NCI-H2227 treated with DMSO at 0.1 percent for 48 hours (cell line): ENCODE results near the gene CDCA7L.
"Not testable (repeated sequence)": the region's sequence is repeated elsewhere in the genome, so short reads cannot be mapped to it uniquely, and the experiment has no call there.

ENCODE experiments used
- DNase-seq: peaks from one replicate; lab custom pipeline; 2025; lab: John Stamatoyannopoulos, UW

The CDCA7L gene

GRCh38 chr7:21944616-21945453 lies 864 bp downstream of the CDCA7L start:
- DNase-seq: peak; percentile 38

DNA sequence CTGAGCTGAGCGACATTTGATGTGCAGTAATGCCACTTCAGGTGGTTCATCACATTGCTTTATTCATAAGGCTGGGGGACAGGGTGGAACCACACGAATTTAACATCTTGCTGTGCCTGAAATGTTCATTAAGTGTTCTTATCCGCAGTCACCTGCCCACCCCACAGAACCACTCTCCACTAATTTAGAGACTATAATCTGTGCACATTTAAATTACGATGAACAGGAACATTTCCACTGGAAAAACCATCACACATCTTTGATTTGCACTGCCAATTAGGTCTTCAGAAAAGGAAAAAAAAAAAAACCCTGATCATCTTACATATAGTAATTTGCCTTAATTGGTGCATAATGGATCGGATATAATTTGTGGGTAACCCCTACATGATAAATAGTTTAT lies 2.3 kb downstream of the CDCA7L start:
- DNase-seq: no peak

- DNase-seq: peak; percentile 29
Observed at GRCh38 chr7:21942955-21943354, 2.7 kb downstream of the CDCA7L start.

GRCh38 chr7:21941611-21942141 lies 4.0 kb downstream of the CDCA7L start:
- no peak for DNase-seq

- no peak for DNase-seq
Observed at GRCh38 chr7:21939858-21940372, 5.8 kb downstream of the CDCA7L start.

DNA sequence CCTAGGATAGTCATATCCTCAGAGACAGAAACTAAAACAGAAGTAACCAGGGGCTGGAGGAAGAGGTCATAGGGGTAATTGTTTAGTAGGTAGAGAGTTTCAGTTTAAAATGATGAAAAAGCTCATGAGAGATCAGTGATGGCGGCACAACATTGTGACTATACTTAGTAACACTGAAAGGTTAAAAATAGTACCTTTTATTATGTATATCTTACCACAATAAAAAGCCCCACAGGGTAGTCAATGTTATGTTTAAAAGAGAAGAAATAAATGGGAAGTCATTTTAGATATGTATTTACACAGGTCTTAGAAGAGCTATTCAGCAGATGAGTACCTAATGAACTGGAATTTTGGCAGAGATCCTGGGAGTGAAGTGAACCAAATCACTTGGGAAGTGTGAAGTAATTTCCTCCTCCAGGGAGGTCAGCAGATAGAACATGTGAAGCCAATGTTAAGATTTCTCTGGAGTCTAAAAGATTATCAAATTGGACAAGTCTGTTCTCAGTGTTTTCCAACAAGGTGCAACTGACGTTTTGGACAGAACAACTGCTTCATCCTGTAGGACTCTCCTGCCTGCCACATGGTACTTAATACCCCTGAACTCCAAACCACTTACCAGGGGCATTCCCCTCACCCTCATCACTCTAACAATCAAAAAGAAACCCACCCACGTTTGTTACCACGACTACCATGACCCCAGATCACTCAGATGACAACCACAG lies 6.4 kb downstream of the CDCA7L start:
- DNase-seq: no peak

DNA sequence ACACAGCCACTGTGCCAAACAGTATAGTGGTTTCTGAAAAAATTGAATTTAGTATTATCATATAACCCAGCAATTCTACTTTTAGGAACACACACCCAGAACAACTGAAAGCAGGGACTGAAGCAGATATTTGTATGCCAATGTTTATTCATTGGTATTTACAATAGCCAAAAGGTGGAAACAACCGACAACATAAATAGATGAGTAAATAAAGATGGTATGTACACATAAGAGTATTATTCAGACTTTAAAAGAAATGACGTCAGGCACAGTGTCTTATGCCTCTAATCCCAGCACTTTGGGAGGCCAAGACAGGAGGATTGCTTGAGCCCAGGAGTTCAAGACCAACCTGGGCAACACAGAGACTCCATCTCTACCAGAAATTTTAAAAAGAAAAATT lies 7.2 kb downstream of the CDCA7L start:
- DNase-seq: no peak

DNA sequence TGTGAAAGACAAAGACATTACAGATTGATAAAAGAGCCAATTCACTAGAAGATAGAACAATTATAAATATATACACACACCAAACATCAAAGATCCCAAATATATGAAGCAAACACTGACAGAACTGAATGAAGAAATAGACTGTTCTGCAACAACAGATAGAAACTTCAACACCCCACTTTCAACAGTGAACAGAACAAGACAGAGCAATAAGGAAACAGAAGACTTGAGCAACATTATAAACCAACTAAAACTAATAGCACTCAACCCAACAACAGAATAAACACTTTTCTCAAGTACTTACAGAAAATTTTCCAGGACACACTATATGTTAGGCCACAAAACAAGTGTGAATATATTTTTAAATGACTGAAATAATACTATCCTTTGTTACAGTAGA lies 10.9 kb downstream of the CDCA7L start:
- DNase-seq: no peak

GRCh38 chr7:21933293-21933692 lies 12.4 kb downstream of the CDCA7L start:
- not testable (repeated sequence) for DNase-seq

DNA sequence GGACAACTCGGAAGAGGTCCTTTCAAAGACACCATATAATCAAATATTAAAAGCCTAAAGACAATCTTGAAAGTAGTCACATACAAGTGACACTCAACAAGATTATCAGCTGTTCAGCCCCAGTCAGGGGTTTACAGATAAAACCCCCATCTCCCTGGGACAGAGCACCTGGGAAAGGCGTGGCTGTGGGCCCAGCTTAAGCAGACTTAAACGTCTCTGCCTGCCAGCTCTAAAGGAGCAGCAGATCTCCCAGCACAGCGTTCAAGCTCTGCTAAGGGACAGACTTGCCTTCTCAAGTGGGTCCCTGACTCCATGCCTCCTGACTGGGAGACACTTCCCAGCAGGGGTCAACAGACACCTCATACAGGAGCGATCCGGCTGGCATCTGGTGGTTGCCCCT lies 18.0 kb downstream of the CDCA7L start:
- DNase-seq: no peak

GRCh38 chr7:21926448-21926847 lies 19.3 kb downstream of the CDCA7L start:
- DNase-seq: no peak

GRCh38 chr7:21923658-21924057 lies 22.0 kb downstream of the CDCA7L start:
- peak; percentile 79 for DNase-seq

- no peak for DNase-seq
Observed at GRCh38 chr7:21922605-21923004, 23.1 kb downstream of the CDCA7L start.

DNA sequence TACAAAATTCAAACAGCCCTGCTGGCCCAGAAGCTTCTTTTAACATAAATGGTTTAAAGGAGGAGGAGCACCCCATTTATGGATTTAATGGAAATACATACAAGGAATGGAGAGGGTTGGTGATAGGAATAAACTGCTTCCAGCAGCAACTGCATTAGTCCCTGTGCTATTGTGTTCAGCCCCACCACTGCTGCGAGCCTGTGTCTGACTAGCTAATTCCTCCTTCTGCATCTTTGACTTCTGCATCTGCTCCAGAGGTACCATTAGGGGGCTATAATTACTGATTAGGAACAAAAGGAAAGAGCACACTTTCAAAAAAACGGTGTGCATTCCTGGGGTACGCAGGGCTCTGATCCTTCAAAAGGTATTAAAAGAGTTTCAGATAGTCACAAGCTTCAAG lies 24.8 kb downstream of the CDCA7L start:
- peak; percentile 39 for DNase-seq

DNA sequence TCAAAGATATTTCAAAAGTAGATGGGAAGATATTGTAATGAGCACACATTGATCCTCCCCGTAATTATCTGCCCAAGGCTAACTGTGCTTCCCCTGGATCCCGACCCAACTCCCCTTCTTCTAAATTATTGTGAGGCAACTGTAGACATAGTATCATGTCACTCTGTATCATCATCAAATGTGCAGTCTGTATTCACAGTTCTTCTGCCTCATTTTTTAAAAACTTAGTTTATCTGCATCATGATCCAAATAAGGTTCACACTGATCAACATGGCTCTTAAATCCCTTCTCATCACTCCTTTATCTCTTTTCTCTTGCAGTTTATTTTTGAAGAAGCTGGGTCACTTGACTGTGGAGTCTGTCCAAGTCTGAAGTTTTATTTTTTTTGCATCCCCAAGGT lies 27.5 kb downstream of the CDCA7L start:
- no peak for DNase-seq

- no peak for DNase-seq
Observed at GRCh38 chr7:21916629-21917028, 29.1 kb downstream of the CDCA7L start.

DNA sequence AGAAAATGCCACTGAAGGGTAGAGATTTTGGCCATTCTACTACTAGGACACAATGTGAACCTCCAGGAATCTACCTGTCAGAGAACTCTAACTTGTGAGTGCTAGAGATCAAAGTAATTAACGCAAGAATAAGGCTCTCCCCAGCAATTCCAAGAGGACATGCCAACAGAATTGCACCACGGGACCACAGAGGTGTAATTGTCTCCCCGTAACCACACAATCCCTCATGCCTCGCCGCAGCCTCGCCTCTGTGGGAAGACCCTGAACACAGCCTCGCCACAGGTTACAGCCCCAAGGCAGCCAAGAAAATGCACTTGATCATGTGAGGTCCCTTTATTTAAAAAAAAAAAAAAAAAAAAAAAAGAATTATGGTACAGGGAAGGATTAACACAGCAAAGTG lies 29.5 kb downstream of the CDCA7L start:
- no peak for DNase-seq

- no peak for DNase-seq
Observed at GRCh38 chr7:21915140-21915539, 30.6 kb downstream of the CDCA7L start.

GRCh38 chr7:21914671-21915070 lies 31.0 kb downstream of the CDCA7L start:
- DNase-seq: no peak

DNA sequence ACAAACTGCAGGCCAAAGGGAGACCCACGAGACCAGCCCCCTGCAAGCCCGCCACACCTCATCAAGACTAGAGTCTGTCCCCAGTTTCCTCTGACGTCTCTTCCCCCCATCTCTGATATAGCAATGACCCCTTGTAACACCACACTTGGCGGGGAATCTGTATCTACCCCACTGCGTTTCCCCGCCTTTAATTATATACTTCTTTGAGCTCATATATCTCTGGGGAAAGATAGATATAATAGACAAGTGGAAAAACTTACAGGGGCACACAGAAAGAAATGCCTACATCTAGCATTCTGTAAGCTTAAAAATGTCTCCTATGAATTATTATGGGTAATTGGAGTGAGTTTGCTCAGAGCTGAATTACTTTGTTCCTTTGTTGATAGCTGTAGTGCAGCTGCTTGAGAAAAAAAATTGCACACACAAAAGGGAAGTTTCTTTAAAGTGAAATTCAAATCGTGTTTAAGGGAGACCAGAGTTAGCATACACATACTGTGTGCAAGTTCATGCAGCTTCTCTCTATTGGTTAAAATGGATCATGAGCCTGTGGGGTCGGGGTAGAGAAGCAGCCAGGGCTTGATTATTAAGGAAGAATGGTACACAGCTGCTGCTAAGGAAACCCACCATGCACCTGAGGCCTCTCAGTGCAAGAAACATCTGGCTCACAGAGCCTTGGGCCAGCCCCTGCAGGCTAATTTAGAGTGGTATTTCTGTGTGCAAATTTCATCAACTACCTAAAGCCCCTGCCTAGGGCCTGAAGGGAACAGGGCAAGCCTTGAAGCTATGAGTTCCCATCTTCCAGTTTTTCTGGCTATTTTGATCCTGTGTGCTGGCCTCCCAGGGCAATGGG lies 32.5 kb downstream of the CDCA7L start:
- DNase-seq: peak; percentile 73

DNA sequence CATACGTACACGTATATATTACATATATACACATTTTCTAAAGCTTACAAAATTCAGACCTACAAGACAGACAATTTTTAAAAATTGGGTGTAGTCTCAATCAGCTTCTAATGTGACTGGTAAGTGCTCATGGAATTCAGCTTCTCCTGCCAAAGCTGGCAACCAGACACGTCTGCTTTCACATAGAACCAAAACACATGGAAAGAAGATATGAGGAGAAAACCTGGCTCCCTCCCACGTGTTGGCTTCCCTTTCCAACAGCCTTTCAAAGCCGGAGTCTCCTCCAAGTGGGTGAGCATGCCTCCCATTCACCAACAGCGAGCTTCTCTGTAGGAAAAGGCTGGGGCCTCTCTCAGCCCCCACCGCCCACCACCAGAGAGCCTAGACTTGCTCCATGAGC lies 33.4 kb downstream of the CDCA7L start:
- no peak for DNase-seq

GRCh38 chr7:21911341-21911875 lies 34.3 kb downstream of the CDCA7L start:
- no peak for DNase-seq
